Neural crest cell (in vitro differentiated cells): ENCODE results near the gene C12orf56. TPM values are rescaled to one million over a fixed set of nuclear protein-coding genes. Genes with fewer than 3 reads are reported as not detected.
A peak's percentile ranks its signal among the peaks of the same experiment; 100 is the strongest.
"Not testable (repeated sequence)": the region's sequence is repeated elsewhere in the genome, so short reads cannot be mapped to it uniquely, and the experiment has no call there.

Experiments used
- DNase-seq: peaks from one replicate; pipeline ENCODE4 v3.0.0; 2021; ENCODE audit warnings: low read depth, mixed read lengths, low spot score
- H3K27ac Mint-ChIP-seq: one replicate; pipeline ENCODE4 v1.8.0; 2021; ENCODE audit warnings: mild to moderate bottlenecking, mixed read lengths; ENCODE audit not compliant: unreplicated experiment
- H3K27me3 Mint-ChIP-seq: 2 replicates; pipeline ENCODE4 v1.8.0; 2021; ENCODE audit warnings: low read depth, mild to moderate bottlenecking, mixed read lengths
- H3K36me3 Mint-ChIP-seq: 2 replicates; pipeline ENCODE4 v1.8.0; 2021; ENCODE audit warnings: low read depth, mild to moderate bottlenecking, mixed read lengths
- H3K4me1 Mint-ChIP-seq: 2 replicates; pipeline ENCODE4 v1.8.0; 2021; ENCODE audit warnings: mixed read lengths
- H3K4me3 Mint-ChIP-seq: one replicate; pipeline ENCODE4 v1.8.0; 2021; ENCODE audit warnings: mild to moderate bottlenecking, mixed read lengths
- H3K9me3 Mint-ChIP-seq: 2 replicates; pipeline ENCODE4 v1.8.0; 2021; ENCODE audit warnings: mixed read lengths
- total RNA-seq: library from RNA; stranded (reverse); gene quantifications from 2 replicates; pipeline ENCODE4 v1.2.1, GENCODE V29; 2021
- TF ChIP-seq, protein P1 (sequence below): fragments of 200-600 bp; sonication (generic); conservative IDR thresholded peaks from 2 replicates; pipeline ENCODE4 v1.5.0; 2021; ENCODE audit warnings: antibody characterized with exemption, mild to moderate bottlenecking

C12orf56 gene
- total RNA-seq, 1 donor from 2014 or later, result 0.51 TPM

DNA sequence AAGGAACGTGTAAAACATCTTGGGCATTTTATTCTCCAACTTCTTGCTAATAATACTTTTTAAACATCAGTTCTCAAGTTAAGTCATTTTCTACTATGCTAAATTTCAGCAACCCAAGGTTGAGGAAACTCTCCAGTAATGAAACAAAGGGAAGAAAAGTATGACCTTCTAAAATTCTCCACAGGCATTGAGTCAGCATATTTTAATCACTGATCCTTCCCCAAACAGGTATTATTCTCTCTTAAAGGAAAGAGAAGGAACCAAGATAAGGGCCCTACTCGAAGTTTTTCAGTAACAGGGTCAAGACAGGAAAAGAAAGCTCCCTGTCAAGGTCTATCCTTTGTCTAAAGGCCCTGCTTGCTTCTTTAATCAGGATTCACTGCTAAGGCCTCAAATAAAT is 171.4 kb downstream of the C12orf56 start:
- H3K4me3 Mint-ChIP-seq, result peak overlapping the region; percentile 29
- TF ChIP-seq, protein P1, sequence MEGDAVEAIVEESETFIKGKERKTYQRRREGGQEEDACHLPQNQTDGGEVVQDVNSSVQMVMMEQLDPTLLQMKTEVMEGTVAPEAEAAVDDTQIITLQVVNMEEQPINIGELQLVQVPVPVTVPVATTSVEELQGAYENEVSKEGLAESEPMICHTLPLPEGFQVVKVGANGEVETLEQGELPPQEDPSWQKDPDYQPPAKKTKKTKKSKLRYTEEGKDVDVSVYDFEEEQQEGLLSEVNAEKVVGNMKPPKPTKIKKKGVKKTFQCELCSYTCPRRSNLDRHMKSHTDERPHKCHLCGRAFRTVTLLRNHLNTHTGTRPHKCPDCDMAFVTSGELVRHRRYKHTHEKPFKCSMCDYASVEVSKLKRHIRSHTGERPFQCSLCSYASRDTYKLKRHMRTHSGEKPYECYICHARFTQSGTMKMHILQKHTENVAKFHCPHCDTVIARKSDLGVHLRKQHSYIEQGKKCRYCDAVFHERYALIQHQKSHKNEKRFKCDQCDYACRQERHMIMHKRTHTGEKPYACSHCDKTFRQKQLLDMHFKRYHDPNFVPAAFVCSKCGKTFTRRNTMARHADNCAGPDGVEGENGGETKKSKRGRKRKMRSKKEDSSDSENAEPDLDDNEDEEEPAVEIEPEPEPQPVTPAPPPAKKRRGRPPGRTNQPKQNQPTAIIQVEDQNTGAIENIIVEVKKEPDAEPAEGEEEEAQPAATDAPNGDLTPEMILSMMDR, result no peak
- no peak overlapping the region for H3K27ac Mint-ChIP-seq
- no peak for DNase-seq
- no peaks in the 10 kb centered on the region for H3K9me3 Mint-ChIP-seq
- peaks cover 24% of the 10 kb centered on the region for H3K4me1 Mint-ChIP-seq
- H3K27me3 Mint-ChIP-seq, result no peaks in the 10 kb centered on the region
- H3K36me3 Mint-ChIP-seq, result no peaks in the 10 kb centered on the region

DNA sequence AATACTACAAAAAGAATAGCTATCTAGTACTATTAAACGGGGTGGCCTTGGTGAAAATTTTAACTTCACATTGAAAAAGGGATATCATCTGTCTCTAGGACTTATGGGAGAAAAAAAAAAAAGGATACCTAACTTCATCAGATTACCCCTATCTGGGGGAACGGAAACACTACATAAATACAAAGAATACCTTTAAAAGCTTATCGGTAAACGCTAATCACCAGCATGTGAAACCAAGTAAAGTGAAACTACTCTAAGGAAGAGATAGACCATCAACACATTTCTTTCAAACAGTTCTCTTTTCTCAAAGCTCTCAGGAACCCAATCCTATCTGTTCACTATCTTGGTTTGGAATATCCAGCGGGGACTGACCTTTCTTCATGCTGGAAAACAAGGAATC is 172.0 kb downstream of the C12orf56 start:
- peaks cover 24% of the 10 kb centered on the region for H3K4me1 Mint-ChIP-seq
- DNase-seq, result no peak
- no peak overlapping the region for H3K27ac Mint-ChIP-seq
- H3K27me3 Mint-ChIP-seq, result no peaks in the 10 kb centered on the region
- H3K4me3 Mint-ChIP-seq, result peak overlapping the region; percentile 56
- H3K36me3 Mint-ChIP-seq, result peaks cover 2% of the 10 kb centered on the region
- TF ChIP-seq, protein P1, result no peak
- no peaks in the 10 kb centered on the region for H3K9me3 Mint-ChIP-seq

GRCh38 chr12:64217643-64218042 is 172.9 kb downstream of the C12orf56 start:
- not testable (repeated sequence) for H3K9me3 Mint-ChIP-seq, H3K36me3 Mint-ChIP-seq, DNase-seq, H3K27ac Mint-ChIP-seq, H3K27me3 Mint-ChIP-seq, H3K4me3 Mint-ChIP-seq
- H3K4me1 Mint-ChIP-seq, result peaks cover 24% of the 10 kb centered on the region

DNA sequence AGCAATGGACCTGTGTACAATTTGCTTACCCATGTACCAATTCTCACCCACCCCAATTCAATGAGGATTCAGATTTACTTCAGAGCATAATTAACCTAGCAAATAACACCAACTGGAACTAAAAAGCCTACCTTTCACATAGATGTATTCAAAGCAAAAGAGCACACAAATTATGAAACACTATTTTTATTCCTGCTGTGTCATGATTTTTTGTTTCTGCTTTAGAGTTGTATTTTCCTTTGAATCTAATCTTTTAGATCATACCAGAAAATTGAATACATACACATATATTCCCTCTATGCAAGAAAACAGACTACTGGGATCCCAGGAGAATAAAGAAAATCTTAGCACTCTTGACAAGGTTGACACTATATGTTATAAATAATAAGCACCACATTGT is 174.3 kb downstream of the C12orf56 start:
- Mint-ChIP-seq H3K9me3 (no peaks in the 10 kb centered on the region), H3K27ac (no peak overlapping the region), H3K4me1 (peaks cover 15% of the 10 kb centered on the region), H3K27me3 (no peaks in the 10 kb centered on the region), H3K36me3 (peaks cover 11% of the 10 kb centered on the region), H3K4me3 (no peak overlapping the region)
- TF ChIP-seq, protein P1, result no peak
- DNase-seq, result no peak

Other genes with a start within 250 kb of the C12orf56 start
- 5.6 and 6.9 TPM in 2 replicates for gene KICS2, start 168.5 kb downstream of the C12orf56 start, total RNA-seq
- 101 and 103 TPM in 2 replicates for gene XPOT, start 13.6 kb upstream of the C12orf56 start, total RNA-seq
- gene TBK1, start 61.4 kb upstream of the C12orf56 start, total RNA-seq, result 16.4 and 19.2 TPM in 2 replicates
- gene RASSF3, start 219.7 kb upstream of the C12orf56 start, total RNA-seq, result 18.1 and 19.0 TPM in 2 replicates